Fibroblast of skin of back (primary cell): ENCODE measurements around the gene MAP3K14.

Experiments
- DNase-seq: peaks from one replicate; pipeline ENCODE4 v3.0.0-alpha.2; 2013

The MAP3K14 gene

GRCh38 chr17:45218895-45219661 lies 97.7 kb downstream of the MAP3K14 start:
- peak; percentile 76 for DNase-seq
